B cell (primary cell): ENCODE results near the gene TEF. TPM values are rescaled to one million over a fixed set of nuclear protein-coding genes. Genes with fewer than 3 reads are reported as not detected.

Experiments used
- ATAC-seq: fragments of 200-7000 bp; cut with Tn5 transposase; one replicate; pipeline ENCODE4 v1.10.0; 2021; ENCODE audit warnings: low read depth, mild to moderate bottlenecking, moderate number of reproducible peaks, moderate library complexity
- CTCF ChIA-PET: fragments of 350-600 bp; sonication (Branson Sonifier 250); formaldehyde crosslinking; loops from one replicate; lab custom pipeline; 2021; ENCODE audit warnings: antibody characterized with exemption, inconsistent platforms; lab: Charles Lee
- POLR2A ChIA-PET: fragments of 350-600 bp; sonication (Branson Sonifier 250); formaldehyde crosslinking; loops from one replicate; lab custom pipeline; 2021; ENCODE audit warnings: antibody characterized with exemption; lab: Charles Lee
- DNase-seq: peaks from one replicate; pipeline ENCODE4 v3.0.0; 2013
- H2AFZ ChIP-seq: 2 replicates; pipeline ENCODE4 v1.6.1; 2012; ENCODE audit warnings: mild to moderate bottlenecking, low read depth, low read length; ENCODE audit not compliant: insufficient read depth, poor library complexity, severe bottlenecking
- H3K27ac ChIP-seq, 2 donors: 1 replicate in 1 of 2; 2 replicates in 1 of 2; pipeline ENCODE4 v1.5.1; 2012 to 2013; ENCODE audit warnings: low read length in 2 of 2, mild to moderate bottlenecking in 2 of 2, moderate library complexity in 1 of 2
- H3K27me3 ChIP-seq, 4 experiments: fragments of 200-600 bp in 1 of 4; sonication (generic) in 1 of 4; replicated peaks in 1 of 4; 1 replicate in 2 of 4; 2 replicates in 2 of 4; pipeline versions ENCODE4 v1.6.1 to v1.7.0; 2013 to 2016; ENCODE audit warnings: low read length in 3 of 4, mild to moderate bottlenecking in 2 of 4, mixed read lengths in 1 of 4, moderate library complexity in 1 of 4; ENCODE audit not compliant: insufficient read depth in 4 of 4, control insufficient read depth in 3 of 4; ENCODE audit errors: control extremely low read depth in 1 of 4
- H3K36me3 ChIP-seq, 2 experiments: replicated peaks in 1 of 2; 1 replicate in 1 of 2; 2 replicates in 1 of 2; pipeline versions ENCODE4 v1.6.1 to v1.7.1; 2013; ENCODE audit warnings: low read length in 1 of 2; ENCODE audit not compliant: insufficient read depth in 2 of 2, control insufficient read depth in 1 of 2; ENCODE audit errors: control extremely low read depth in 1 of 2, extremely low read depth in 1 of 2
- H3K4me1 ChIP-seq, 2 donors: fragments of 200-600 bp in 1 of 2; sonication (generic) in 1 of 2; 1 replicate in 1 of 2; 2 replicates in 1 of 2; pipeline versions ENCODE4 v1.5.1 to v1.6.1; 2013 to 2017; ENCODE audit warnings: low read length in 2 of 2; ENCODE audit not compliant: control insufficient read depth in 2 of 2, insufficient read depth in 2 of 2
- H3K4me2 ChIP-seq: replicated peaks from 2 replicates; pipeline ENCODE3; 2012; ENCODE audit warnings: mild to moderate bottlenecking, low read depth, low read length; ENCODE audit not compliant: poor library complexity, severe bottlenecking
- H3K4me3 ChIP-seq, 5 experiments: fragments of 200-600 bp in 1 of 5; sonication (generic) in 1 of 5; 1 replicate in 3 of 5; 2 replicates in 2 of 5; pipeline versions ENCODE4 v1.5.1 to v1.7.0; 2011 to 2016; ENCODE audit warnings: low read length in 4 of 5, mild to moderate bottlenecking in 4 of 5, low read depth in 2 of 5, control low read depth in 1 of 5, moderate library complexity in 1 of 5; ENCODE audit not compliant: insufficient read depth in 1 of 5; ENCODE audit errors: control extremely low read depth in 1 of 5, extremely low read depth in 1 of 5
- H3K79me2 ChIP-seq: fragments of 200-600 bp; sonication (generic); one replicate; pipeline ENCODE4 v1.6.0; 2016; ENCODE audit warnings: low read length; ENCODE audit not compliant: control insufficient read depth, insufficient read depth
- H3K9ac ChIP-seq: fragments of 200-600 bp; sonication (generic); 2 replicates; pipeline ENCODE4 v1.6.1; 2017; ENCODE audit warnings: mild to moderate bottlenecking, low read length, moderate library complexity
- H3K9me3 ChIP-seq, 3 donors: one replicate each; pipeline versions ENCODE4 v1.6.1 to v1.7.1; 2013; ENCODE audit warnings: low read length in 2 of 3; ENCODE audit not compliant: control insufficient read depth in 2 of 3, insufficient read depth in 1 of 3; ENCODE audit errors: control extremely low read depth in 1 of 3
- H4K20me1 ChIP-seq: 2 replicates; pipeline ENCODE4 v1.6.0; 2012; ENCODE audit warnings: mild to moderate bottlenecking, low read length; ENCODE audit not compliant: insufficient read depth, control insufficient read depth, poor library complexity, severe bottlenecking
- H3K27ac Mint-ChIP-seq: one replicate; pipeline ENCODE4 v1.8.0; 2021; ENCODE audit warnings: mixed read lengths
- H3K27me3 Mint-ChIP-seq: one replicate; pipeline ENCODE4 v1.8.0; 2021; ENCODE audit warnings: mixed read lengths
- H3K4me1 Mint-ChIP-seq: one replicate; pipeline ENCODE4 v1.8.0; 2021; ENCODE audit warnings: mixed read lengths
- H3K4me3 Mint-ChIP-seq: one replicate; pipeline ENCODE4 v1.8.0; 2021; ENCODE audit warnings: mixed read lengths
- H3K9me3 Mint-ChIP-seq: one replicate; pipeline ENCODE4 v1.8.0; 2022; ENCODE audit warnings: mixed read lengths; ENCODE audit not compliant: insufficient read depth
- EZH2 ChIP-seq: IDR thresholded peaks from 2 replicates; pipeline ENCODE4 v1.6.1; 2012; ENCODE audit warnings: borderline replicate concordance, low read depth, mild to moderate bottlenecking, moderate library complexity, low read length; ENCODE audit not compliant: insufficient read depth, poor library complexity, severe bottlenecking
- WGBS: methylation state at CpG from one replicate; pipeline ENCODE4 v1.1.5; 2013; ENCODE audit warnings: missing lambda C conversion rate; ENCODE audit not compliant: insufficient coverage; 5-methylcytosine and 5-hydroxymethylcytosine counted together
- intact Hi-C: fragments of 100-400 bp; cut with micrococcal nuclease; formaldehyde crosslinking; loops from one replicate; pipeline ENCODE4 v1.10.0; 2022
- polyA plus RNA-seq: library from polyadenylated mRNA; depleted of rRNA; stranded (reverse); fragments of >200 nt; gene quantifications from 2 replicates; pipeline ENCODE4 v1.2.3, GENCODE V29; 2012
- total RNA-seq, 2 donors: library from RNA; stranded (reverse); fragments of 120-200 nt in 1 of 2; gene quantifications; 1 replicate in 1 of 2; 2 replicates in 1 of 2; pipeline versions ENCODE4 v1.2.3 to v1.2.4, GENCODE V29; 2013 to 2022
- TF ChIP-seq, protein P1 (sequence below): fragments of 200-600 bp; IDR thresholded peaks from one replicate; pipeline ENCODE4 v1.8.0; 2022; ENCODE audit warnings: antibody characterized with exemption, mild to moderate bottlenecking

TEF gene
- total and polyA plus RNA-seq, 2 donors (not counting 1 experiment from before 2014, with no cell fraction given), result 5.0 to 5.5 TPM

DNA sequence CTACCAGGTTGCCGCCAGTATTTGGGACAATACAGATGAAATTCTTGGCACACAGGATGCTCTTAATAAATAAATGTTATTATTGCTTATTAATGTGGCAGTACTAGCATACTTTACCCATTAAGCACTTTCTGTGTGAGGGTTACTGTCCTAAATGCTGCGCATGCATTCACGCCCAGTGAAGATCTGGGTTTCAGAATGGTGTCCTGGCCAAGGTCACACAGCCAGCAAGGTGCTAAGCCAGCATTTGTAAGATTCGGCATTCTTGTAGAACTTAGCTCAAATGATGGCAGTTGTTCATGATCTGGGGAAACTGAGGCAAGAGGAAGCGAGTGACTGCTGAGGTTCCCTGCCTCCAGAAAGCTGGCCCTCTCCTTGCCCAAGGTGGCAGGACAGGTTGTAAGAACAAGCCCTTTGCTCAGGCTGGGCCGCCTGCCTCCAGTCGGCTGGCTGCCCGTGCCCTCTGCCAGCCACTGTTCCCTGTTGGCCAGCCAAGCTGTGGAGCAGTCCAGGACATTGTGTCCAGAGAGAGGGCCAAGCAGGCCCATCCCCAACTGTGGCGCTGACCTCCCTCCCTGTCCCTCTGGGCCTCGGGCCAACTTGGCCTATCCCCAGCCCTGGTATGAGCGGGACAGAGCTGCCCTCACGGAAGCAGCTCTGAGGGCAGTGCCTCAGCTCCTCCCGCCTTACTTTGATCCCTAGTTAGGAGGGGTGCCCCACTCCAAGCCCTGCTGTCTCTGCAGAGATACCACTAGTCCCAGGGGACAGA, 36.1 kb downstream of the TEF start:
- Mint-ChIP-seq H3K4me1 (peaks cover 42% of the 10 kb centered on the region), H3K9me3 (no peaks in the 10 kb centered on the region), H3K27ac (no peak overlapping the region), H3K27me3 (no peaks in the 10 kb centered on the region), H3K4me3 (no peak overlapping the region)
- POLR2A ChIA-PET, result interaction anchor here (7.7 kb wide), 1 partner anchor 29 kb away, joined by 41 read pairs; the partner anchor contains the start of gene TOB2
- Histone ChIP-seq H2AFZ (no peak overlapping the region), H3K79me2 (peaks cover 49% of the 10 kb centered on the region), H3K36me3 (peaks cover 0 to 4% of the 10 kb centered on the region in 2 experiments), H4K20me1 (peaks cover 9% of the 10 kb centered on the region), H3K9me3 (no peaks in the 10 kb centered on the region), H3K4me1 (peaks cover 27 to 46% of the 10 kb centered on the region in 2 donors), H3K4me2 (no peak overlapping the region), H3K27ac (no peak overlapping the region), H3K9ac (no peak overlapping the region), H3K4me3 (no peak overlapping the region), H3K27me3 (no peaks in the 10 kb centered on the region)
- intact Hi-C loops, result no loop called here
- TF ChIP-seq EZH2, result no peak
- TF ChIP-seq, protein P1, sequence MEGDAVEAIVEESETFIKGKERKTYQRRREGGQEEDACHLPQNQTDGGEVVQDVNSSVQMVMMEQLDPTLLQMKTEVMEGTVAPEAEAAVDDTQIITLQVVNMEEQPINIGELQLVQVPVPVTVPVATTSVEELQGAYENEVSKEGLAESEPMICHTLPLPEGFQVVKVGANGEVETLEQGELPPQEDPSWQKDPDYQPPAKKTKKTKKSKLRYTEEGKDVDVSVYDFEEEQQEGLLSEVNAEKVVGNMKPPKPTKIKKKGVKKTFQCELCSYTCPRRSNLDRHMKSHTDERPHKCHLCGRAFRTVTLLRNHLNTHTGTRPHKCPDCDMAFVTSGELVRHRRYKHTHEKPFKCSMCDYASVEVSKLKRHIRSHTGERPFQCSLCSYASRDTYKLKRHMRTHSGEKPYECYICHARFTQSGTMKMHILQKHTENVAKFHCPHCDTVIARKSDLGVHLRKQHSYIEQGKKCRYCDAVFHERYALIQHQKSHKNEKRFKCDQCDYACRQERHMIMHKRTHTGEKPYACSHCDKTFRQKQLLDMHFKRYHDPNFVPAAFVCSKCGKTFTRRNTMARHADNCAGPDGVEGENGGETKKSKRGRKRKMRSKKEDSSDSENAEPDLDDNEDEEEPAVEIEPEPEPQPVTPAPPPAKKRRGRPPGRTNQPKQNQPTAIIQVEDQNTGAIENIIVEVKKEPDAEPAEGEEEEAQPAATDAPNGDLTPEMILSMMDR, result no peak
- WGBS, result 98% methylated on average over 12 of the region's 13 CpGs
- CTCF ChIA-PET, result interaction anchor here (2.0 to 2.2 kb wide), 2 partner anchors 14 to 109 kb away, joined by 7 to 8 read pairs; no protein-coding TSS in a partner anchor
- DNase-seq (no peak), ATAC-seq (no peak)

DNA sequence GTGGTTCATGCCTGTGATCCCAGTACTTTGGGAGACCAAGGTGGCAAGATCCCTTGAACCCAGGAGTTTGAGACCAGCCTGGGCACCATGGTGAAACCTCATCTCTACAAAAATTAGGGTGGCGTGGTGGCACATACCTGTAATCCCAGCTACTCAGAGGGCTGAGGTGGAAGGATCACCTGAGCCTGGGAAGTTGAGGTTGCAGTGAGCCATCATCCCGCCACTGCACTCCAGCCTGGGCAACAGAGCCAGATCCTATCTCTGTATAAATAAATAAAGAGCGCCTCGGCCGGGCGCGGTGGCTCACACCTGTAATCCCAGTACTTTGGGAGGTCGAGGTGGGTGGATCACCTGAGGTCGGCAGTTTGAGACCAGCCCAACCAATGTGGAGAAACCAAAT, 37.0 kb downstream of the TEF start:
- intact Hi-C loops, result no loop called here
- Mint-ChIP-seq H3K27me3 (no peaks in the 10 kb centered on the region), H3K4me3 (no peak overlapping the region), H3K4me1 (peaks cover 45% of the 10 kb centered on the region), H3K27ac (peak overlapping the region; percentile 26), H3K9me3 (no peaks in the 10 kb centered on the region)
- H3K36me3 ChIP-seq, result peaks cover 0 to 4% of the 10 kb centered on the region in 2 experiments
- H3K4me3 ChIP-seq, result no peak overlapping the region
- no peak for ATAC-seq
- H3K4me2 ChIP-seq, result no peak overlapping the region
- no peak overlapping the region for H3K27ac ChIP-seq
- ChIA-PET POLR2A (interaction anchor here (7.7 kb wide), 1 partner anchor 28 kb away, joined by 41 read pairs; the partner anchor contains the start of gene TOB2), CTCF (interaction anchor here (2.0 to 2.2 kb wide), 2 partner anchors 15 to 108 kb away, joined by 7 to 8 read pairs; no protein-coding TSS in a partner anchor)
- no peaks in the 10 kb centered on the region for H3K27me3 ChIP-seq
- TF ChIP-seq, protein P1, result no peak
- no peak for TF ChIP-seq EZH2
- WGBS, result 100% methylated on average over 5 of the region's 9 CpGs
- no peaks in the 10 kb centered on the region for H3K9me3 ChIP-seq
- peaks cover 31 to 54% of the 10 kb centered on the region in 2 donors for H3K4me1 ChIP-seq
- no peak for DNase-seq
- no peak overlapping the region for H2AFZ ChIP-seq
- H3K79me2 ChIP-seq, result peaks cover 48% of the 10 kb centered on the region
- H3K9ac ChIP-seq, result no peak overlapping the region
- H4K20me1 ChIP-seq, result peaks cover 9% of the 10 kb centered on the region
